DLD1 (cell line): Measurements from ENCODE around the gene ZC3H7A.
"Not testable (repeated sequence)": the region's sequence is repeated elsewhere in the genome, so short reads cannot be mapped to it uniquely, and the experiment has no call there.

Source experiments
- in situ Hi-C: cut with HindIII; loops from 2 replicates; pipeline ENCODE4 v1.10.0; 2017; ENCODE audit warnings: low sequenced_read_pairs

Gene ZC3H7A

DNA sequence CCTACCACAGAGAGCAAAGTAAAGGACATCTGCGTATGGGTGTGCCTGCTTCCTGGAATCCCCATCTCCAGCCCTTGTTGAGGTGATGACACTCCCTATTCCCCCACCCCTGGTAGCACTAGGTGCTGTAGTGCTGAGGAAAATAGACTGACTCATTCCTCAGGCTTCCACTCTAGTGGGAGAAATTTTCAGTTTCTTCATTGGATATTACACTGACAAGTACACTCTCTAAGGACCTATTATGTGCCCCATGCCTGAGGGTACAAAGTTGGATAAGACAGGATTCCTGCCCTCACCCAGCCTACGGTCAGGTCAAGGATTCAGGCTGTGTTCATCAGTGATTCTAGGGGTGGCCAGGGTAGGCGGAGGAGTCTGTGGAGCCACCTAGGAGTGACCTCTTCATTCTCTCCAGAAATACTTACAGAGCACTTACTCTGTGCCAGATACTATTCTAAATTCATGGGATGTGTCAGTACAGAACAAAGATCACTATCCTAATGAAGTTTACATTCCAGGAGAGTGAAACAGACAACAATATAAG lies 4.5 kb upstream of the ZC3H7A start:
- in situ Hi-C loops, result no loop called here

DNA sequence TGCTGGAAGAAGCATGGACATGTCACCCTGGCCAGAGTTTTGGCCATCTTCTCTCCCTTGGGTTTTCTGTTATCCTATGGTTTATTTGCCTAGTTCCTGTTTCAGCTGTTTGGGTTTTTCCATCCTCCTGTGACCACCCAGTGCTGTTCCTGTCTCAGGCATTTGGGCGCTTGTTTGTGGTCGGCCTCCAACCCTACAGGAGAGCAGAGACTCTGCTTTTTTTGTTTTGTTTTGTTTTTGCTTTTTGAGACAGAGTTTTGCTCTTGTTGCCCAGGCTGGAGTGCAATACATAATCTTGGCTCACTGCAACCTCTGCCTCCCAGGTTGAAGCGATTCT lies 3.3 kb upstream of the ZC3H7A start:
- in situ Hi-C loops, result no loop called here

DNA sequence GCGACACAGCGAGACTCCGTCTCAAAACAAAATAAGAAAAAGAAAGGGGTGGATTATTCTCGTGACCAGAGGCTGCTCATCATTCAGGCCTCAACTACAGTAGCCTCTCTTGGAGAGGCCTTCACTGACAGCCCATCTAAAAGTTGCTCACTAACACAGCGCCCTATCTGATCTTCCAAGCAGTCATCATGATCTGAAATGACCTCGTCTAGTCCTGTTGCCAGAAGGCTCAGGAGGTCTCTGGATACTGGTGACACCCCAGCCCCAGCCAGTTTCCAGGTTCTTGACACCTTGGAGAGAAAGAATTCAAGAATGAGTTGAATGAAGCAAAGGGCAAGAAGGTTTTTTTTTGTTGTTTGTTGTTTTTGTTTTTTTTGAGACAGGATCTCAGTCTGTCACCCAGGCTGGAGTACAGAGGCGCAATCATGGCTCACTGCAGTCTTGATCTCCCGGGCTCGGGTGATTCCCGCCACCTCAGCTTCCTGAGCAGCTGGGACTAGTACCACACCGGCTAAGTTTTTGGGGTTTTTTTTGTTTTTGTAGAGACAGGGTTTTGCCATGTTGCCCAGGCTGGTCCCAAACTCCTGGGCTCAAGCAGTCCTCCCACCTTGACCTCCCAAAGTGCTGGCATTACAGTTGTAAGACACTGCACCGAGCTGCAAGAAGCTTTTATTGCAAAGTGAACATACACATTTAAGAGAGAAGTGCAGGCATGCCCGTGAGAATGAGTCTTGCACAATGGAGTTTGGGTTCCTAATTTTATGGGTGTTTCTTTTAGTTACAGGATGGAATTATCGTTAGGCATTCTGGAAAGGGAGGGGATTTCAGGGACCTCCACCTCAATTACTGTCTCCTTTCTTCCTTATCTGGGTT lies 2.7 kb upstream of the ZC3H7A start:
- in situ Hi-C loops, result no loop called here

DNA sequence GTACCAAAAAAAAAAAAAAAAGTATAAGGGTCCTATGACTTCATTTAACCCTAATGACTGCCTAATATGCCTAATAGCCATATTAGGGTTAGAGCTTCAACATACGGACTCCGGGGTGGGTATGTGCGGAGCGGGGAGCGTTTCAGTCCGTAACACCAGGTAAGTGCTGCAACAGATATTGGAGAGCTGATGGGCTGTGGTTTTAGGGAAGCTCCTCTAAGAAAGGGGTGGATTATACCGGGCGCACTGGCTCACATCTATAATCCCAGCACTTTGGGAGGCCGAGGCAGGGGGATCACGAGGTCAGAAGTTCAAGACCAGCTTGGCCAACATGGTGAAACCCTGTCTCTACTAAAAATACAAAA lies 1.9 kb upstream of the ZC3H7A start:
- in situ Hi-C loops, result no loop called here

DNA sequence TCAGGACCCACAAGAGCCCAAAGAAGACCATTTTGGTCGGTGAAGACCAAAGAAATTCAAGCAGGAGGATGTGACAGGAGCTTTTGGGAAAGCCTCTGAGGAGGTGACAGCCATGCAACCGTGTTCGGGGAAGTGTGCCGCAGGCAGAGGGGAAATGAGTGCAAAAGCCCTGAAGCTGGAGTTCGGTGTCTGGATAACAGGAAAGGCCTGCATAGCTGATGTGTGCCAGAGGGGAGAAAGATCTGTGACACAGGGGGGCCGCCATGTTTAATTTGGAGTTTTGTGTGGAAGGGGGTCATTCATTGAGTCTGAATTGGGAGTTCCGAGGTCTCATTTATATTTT lies 870 bp upstream of the ZC3H7A start:
- in situ Hi-C loops, result no loop called here

DNA sequence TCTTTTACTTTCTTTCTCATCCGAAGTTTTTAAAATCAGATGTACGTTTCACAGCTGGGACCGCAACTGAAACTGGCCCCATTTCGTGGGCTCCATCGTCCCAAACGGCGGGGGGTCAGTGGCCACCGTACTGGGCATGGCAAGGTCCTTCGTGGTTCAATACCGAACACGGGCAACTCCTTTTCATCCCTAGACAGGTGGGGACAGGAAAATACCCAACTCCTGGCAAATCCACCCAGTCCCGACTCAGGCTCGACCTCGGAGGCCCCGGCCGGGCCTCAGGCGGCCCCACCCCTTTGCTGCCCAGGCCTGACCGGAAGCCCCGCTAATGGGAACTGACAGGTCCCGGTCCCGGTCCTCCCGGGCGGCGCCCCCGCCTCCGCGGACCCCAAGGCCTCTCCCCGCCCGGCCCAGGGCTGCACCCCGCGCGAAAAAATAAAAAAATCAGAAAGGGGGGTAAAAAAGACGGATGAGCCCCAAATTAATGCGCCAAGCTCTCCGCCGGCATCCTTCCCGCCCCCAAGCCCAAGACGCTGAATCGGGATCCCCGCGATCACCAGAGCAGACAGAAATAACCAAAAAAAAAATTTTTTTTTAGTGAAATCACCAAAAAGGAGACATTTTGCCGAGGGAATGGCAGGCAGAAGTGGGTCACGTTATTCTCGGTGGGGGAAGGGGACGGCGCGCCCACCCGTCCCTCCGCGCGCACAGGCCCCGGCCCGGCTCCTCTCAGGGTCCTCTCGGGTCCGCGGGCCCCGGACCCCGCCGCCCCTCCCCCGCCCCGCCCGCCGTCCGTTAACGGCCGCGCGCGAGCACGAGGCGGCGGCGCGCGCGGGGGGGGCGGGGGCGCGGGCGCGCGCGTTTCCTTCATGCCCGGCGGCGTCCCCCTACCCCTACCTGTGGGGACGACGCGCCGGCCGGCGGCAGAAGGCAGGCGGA lies 562 bp downstream of the ZC3H7A start:
- in situ Hi-C loops, result no loop called here

DNA sequence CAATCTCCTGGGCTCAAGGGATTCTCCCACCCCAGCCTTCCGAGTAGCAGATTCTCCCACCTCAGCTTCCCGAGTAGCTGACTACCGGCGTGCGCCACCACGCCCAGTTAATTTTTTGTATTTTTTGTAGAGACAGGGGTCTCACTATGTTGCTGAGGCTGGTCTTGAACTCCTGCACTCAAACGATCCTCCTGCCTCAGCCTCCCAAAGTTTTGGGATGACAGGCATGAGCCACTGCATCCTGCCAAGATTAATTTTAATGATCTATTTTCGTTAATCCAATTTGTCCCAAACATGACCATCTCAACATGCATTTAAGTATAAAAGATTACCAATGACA lies 1.2 kb downstream of the ZC3H7A start:
- in situ Hi-C loops, result no loop called here

DNA sequence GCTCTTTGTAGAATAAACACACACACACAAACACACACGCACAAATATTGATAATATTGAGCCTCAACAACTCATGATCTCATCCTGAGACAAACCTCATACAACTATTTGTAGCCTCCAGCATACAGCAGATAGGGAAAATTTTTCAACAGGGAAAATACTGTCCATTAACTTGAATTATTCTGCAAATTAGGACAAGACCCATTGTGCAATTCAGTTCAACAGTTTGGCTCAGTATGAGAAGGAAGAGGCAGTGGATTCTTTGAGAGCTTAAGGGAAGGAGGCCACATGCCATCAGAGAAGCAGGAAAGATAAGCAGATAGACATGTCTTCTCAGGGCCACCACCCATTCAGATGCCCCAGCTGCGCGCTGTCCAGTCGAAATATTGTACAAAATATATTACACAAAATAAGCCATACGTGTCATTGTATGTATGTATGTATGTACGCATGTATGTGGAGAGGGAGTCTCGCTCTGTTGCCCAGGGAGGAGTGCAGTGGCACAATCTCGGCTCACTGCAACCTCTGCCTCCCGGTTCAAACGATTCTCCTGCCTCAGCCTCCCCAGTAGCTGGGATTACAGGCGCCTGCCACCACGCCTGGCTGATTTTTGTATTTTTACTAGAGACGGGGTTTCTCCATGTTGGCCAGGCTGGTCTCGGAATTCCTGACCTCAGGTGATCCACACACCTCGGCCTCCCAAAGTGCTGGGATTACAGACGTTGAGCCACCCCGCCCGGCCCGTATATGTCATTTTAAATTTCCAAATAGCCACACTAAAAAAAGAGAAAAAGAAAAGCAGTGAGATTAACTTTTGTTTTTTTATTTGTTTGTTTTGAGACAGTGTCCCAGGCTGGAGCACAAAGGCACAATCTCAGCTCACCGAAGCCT lies 1.8 kb downstream of the ZC3H7A start:
- in situ Hi-C loops, result no loop called here

DNA sequence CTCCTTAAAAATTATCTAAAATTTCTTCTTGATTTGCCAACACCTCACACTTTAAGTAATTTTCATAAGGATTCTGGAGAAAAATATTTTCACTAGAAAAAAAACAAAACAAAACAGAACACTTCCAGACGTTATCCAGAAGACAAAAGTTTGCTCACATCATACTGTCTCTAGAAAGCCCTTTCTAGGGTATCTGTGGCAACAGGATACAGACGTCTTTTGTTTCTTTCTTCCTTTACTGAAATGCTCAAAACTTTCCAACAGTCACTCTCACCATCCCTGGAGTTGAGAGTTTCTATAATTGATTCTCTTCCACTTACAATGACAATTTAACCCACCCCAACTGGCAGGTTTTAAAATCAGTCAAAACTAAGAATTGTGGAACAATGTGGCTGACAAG lies 2.6 kb downstream of the ZC3H7A start:
- in situ Hi-C loops, result no loop called here

DNA sequence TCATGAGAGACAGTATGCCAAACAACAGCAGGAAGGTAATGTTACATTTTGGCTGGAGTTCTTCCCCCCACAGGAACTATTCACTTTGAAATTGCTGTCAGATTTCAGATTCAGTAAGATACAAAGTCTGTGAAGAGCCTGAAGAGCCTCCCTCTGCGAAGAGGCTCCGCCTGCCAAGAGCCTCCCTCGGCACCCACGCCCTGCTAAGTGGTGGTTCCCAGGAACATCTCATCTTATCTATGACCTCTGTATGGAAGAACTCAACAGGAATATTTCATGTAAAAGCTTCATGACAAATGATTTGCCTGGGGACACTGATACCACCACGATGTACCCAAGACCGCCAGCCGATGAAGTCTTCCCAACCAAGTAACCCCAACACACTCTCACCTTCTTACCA lies 3.2 kb downstream of the ZC3H7A start:
- in situ Hi-C loops, result no loop called here

DNA sequence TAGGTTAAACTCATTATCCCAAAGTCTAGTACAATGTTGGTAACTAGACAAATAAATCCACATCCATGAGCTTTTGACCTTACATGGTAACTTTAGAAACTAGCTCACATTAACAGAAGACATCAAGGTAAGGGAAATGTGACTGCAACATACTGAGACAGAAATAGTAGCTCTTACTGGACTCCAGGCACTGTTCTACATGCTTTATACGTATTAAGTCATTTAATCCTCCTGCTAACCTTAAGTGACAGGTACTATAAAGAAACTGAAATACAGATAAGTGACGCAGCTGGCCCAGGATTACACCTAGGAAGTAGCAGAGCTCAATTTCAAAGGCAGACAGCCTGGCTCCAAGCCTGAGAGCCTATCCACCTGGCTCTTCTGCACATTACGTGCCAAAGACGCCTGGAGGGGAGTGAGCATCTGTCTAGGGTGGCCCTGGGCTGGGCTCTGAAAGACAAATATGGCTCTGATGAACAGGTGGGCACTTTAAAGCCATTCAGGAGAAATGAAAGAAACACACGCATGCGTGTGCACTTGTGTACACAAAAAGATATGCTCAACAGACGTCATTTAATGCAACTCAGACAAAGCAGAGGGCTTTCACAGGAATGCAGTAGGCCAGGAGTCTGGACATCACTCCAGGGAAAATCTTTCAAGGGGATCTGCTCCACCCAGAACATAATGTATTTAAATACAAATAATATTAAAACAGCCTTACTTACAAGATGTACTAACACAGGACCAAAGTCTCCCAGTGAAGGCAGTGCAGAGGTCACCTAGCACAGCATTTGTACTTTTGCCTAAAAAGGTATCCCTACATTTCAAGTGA lies 4.4 kb downstream of the ZC3H7A start:
- in situ Hi-C loops, result no loop called here

DNA sequence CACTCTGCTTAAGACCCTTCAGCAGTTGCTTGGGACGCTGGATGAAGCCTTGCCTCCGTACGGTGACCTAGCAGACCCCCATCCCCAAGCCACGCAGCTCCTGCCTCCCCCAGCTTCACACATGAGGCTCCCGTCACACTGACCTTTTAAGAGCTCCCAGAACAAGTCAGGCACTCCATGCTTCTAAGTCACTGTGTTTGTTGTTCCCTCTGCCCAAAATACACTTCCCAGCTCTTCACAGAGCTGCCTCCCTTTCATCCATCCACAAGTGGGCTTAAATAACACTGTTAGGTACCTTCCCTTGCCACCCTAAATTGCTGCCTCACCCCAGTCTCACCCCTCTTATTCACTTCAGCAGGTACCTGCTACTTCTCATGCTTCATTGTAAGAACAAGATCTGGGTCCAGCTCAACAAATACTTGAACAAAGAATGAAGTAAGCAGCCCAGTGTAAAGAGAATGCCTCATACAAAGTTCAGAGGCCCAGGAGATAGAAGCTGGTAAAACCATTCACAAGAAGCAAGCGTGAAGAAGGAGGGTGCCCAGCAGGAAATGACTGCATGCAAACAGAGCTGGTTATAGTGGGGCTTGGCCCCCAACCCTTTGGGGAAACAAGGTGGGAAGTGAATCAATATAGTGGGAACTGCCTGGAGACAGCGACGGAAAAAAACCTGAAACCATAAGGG lies 5.8 kb downstream of the ZC3H7A start:
- in situ Hi-C loops, result no loop called here

DNA sequence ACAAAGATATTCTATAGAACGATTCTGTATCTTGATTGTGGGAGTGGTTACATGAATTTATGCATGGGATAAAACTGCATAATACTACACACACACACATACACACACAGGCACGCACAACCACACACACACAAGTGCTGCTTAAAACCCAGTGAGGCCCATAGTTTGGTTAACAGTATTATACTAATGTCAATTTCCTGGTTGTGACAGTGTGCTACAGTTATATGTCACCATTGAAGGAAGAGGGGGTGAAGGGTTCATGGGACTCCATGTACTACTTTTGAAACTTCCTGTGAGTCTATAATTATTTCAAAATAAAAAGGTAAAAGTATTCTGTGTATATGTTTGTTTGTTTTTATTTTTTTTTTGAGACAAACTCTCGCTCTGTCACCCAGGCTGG lies 8.1 kb downstream of the ZC3H7A start:
- in situ Hi-C loops, result no loop called here

DNA sequence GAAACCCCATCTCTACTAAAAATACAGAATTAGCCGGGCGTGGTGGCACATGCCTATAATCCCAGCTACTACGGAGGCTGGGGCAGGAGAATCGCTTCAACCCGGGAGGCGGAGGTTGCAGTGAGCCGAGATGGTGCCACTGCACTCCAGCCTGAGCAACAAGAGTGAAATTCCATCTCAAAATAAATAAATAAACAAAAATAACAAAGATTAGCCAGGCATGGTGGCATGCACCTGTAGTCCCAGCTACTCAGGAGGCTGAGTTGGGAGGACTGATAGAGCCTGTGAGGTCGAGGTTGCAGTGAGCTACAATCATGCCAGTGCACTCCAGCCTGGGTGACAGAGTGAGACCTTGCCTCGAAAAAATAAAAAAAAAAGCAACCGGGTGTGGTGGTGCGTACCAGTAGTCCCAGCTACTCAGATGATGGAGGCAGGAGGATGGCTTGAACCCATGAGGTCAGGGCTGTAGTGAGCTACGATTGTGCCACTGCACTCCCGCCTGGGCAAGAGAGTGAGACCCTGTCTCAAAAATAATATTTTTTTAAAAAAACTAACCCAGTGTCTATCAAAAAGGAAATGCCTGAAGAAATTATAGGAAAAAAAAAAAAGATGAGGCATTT lies 12.0 kb downstream of the ZC3H7A start:
- in situ Hi-C loops, result not testable (repeated sequence)

DNA sequence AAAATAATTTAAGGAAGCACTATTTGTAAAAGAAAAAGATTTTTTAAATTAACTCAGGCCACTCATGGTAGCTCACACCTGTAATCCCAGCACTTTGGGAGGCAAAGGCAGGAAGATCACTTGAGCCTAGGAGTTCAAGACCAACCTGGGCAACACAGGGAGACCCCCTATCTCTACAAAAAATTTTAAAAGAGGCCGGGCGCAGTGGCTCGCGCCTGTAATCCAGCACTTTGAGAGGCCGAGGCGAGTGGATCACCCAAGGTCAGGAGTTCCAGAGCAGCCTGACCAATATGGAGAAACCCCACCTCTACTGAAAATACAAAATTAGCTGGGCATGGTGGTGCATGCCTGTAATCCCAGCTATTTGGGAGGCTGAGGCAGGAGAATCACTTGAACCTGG lies 12.7 kb downstream of the ZC3H7A start:
- in situ Hi-C loops, result not testable (repeated sequence)

DNA sequence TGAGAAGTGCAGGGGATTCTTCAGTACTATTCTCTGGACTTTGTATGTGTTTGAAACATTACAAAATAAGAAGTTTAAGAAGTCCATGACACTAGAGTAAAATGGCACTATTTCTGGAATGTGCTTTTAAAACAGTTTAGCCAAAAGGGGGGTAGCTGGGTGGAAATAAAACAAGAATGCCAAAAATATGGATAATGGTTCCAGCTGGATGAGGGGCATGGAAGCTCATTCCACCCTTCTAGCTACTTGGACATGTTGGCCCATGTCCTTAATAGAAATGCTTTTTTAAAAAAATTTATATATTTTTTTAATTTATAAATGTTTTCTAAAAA lies 13.1 kb downstream of the ZC3H7A start:
- in situ Hi-C loops, result no loop called here

DNA sequence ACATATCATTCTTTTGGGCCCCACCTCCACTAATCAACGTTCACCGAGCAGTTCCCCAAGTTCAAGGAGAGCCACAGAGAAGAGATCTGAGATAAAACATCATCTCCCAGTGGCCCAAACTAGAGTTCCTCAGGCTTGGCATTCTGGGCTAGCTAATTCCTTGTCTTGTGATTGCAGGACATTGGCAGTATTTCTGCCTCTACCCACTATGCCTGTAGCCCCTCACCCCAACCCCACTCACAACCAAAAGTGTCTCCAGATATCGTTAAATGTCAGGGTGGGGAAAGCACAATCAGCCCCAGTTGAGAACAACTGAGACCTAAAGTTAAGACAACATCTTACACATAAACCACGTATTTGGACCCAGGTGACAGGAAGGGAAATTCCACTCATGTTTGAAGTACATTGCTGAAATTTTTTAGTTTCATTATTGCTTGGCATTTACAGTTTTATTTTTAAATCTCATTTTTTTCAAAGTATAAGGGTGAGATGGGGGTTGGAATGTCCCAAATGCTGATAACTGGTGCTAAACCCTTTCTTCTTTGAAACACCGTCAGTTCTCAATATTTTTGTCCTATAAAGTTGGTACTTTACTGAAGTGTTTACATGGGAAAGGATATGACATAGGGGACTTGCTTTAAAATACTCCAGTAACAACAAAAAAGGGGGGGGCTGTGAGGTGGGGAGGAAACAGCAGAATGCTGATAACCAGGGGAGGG lies 13.6 kb downstream of the ZC3H7A start:
- in situ Hi-C loops, result no loop called here

DNA sequence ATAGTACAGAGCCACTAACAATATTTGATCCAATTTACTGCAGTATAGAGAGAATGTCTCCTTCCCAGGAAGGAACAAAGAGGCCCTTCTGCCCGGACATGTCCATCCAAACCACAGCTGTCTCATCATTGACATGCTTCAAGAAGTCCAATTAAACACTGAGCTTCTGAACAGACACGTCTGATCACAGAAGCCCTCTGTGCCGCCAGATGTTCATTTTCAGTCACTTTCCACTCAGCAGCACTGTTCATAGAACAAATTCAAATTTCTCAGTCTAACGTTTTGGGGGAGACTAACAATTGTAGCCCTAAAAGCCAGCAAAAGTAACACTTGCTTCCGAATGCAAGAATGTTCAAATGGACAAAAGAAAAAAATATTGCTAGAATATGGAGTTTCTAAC lies 15.3 kb downstream of the ZC3H7A start:
- in situ Hi-C loops, result no loop called here
